OCI-LY7 (cell line): ENCODE results near the gene CCBE1.

ENCODE experiments used
- EZH2phosphoT487 ChIP-seq: fragments of 200-600 bp; sonication (generic); IDR thresholded peaks from 2 replicates; pipeline ENCODE4 v1.6.1; 2018; ENCODE audit warnings: low read depth, borderline replicate concordance, mild to moderate bottlenecking, mixed run types, antibody characterized with exemption, low read length, moderate library complexity, mixed read lengths
- TF ChIP-seq, protein P1 (sequence below): fragments of 200-600 bp; sonication (generic); conservative IDR thresholded peaks from 2 replicates; pipeline ENCODE4 v1.5.1; 2014; ENCODE audit warnings: mild to moderate bottlenecking, antibody characterized with exemption, low read length, moderate library complexity, mixed read lengths

DNA sequence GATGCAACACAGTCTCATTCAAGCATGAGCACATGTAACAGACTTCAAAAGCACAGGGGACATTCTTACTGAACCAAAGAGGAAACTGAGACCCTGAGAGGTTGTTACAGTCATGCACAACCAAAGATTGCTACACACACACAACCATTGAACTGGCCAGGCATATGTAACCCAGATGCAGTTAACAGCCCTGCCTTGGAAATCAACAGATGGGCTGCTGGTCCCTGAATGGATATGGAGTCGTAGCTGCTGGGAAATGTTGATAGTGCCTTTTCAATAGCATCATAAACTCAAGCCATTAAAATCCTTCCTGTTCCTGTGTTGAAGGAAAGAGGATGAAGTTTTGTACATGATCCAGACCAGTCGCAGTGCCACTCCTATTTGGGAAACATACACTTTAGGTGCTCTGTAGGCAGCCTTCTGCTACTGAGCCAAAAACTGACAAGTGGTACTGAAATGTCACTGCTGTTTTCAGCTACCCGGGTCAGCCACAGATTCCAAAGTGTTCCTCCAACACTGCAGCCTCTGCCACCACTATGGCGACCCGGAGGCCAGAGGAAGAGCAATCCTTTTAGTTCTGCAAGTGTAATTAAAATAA, 143.9 kb downstream of the CCBE1 start:
- TF ChIP-seq, protein P1, sequence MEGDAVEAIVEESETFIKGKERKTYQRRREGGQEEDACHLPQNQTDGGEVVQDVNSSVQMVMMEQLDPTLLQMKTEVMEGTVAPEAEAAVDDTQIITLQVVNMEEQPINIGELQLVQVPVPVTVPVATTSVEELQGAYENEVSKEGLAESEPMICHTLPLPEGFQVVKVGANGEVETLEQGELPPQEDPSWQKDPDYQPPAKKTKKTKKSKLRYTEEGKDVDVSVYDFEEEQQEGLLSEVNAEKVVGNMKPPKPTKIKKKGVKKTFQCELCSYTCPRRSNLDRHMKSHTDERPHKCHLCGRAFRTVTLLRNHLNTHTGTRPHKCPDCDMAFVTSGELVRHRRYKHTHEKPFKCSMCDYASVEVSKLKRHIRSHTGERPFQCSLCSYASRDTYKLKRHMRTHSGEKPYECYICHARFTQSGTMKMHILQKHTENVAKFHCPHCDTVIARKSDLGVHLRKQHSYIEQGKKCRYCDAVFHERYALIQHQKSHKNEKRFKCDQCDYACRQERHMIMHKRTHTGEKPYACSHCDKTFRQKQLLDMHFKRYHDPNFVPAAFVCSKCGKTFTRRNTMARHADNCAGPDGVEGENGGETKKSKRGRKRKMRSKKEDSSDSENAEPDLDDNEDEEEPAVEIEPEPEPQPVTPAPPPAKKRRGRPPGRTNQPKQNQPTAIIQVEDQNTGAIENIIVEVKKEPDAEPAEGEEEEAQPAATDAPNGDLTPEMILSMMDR, result no peak
- no peak for TF ChIP-seq EZH2phosphoT487
